DMS153 treated with DMSO at 0.1 percent for 48 hours (cell line): ENCODE data around the gene ARHGEF37.
A peak's percentile ranks its signal among the peaks of the same experiment; 100 is the strongest.
"Not testable (repeated sequence)": the region's sequence is repeated elsewhere in the genome, so short reads cannot be mapped to it uniquely, and the experiment has no call there.

Source experiments
- DNase-seq: peaks from one replicate; lab custom pipeline; 2025; ENCODE audit not compliant: unreplicated experiment; lab: John Stamatoyannopoulos, UW

ARHGEF37 gene

DNA sequence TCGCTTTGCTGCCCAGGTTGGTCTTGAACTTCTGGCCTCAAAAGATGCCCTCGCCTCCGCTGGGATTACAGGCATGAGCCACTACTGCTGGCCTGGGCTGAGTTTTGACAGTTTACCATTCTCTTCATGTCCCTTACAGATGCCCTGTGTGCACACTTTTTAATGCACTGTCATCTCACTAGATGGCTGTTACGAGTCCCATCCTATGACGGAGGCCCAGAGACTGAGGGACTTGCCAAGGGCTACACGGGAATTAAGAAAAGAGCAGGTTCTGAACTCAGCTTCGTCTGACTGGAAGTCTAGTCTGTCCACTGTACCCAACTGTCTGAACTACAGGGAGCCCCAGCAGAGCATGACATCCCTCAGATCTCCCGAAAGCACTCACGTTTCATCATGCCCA is 63.9 kb downstream of the ARHGEF37 start:
- no peak for DNase-seq

DNA sequence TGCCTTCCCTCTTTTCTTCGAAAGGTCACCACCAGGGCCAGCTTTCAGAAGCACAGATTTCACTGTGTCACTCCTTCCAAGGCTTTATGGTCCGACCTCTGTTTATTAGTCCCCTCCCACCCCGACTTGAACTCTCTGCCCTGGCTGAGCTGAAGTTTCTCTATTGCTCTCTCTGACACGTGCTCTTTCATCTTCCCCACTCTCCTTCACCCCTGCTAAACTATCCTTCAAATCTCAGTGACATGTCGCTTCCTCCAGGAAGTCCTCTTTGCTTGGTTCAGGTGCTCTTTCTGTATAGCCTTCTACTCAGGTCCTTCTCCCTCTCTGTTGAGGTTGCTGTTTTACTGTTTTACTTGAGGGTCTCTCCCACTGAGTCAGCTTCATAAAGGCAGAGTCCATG is 64.4 kb downstream of the ARHGEF37 start:
- DNase-seq = no peak

DNA sequence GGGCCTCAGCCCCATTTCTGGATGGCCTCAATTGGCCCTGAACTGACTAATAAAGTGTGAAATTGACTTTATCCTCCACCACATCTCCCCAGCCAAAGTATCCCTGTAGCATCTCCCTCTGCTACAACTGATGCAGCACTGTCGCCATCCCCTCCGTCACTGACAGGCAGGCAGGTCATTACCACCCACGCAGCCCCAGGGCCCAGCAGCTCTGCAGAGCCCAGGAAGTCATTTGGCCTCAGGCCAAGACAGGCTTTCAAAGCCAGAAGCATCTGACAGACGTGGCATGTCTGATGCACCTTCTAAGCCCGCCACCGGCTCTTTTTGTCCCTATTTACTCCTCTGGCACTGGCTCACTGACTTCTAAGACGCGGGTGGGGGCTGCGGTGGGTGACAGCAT is 65.3 kb downstream of the ARHGEF37 start:
- DNase-seq = peak; percentile 45

DNA sequence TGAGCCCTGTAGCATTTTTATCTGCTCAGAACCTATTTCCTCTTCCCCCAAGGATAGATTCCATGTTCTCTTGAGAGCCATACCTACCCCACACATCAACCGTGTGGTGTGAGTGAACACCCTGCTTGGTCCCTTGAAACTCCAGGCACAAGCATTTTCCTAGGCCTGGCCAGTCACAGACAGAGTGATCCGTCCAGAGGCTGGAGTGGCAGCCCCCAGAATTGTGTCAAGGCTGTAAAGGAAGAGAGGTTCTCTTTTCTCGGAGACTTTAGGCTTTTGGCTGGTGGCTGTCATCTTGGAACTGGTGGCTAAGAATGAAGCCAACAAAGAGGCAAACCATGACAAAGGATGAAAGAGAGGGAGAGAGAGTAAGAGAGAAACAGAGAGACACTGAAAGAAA is 66.0 kb downstream of the ARHGEF37 start:
- DNase-seq = no peak

DNA sequence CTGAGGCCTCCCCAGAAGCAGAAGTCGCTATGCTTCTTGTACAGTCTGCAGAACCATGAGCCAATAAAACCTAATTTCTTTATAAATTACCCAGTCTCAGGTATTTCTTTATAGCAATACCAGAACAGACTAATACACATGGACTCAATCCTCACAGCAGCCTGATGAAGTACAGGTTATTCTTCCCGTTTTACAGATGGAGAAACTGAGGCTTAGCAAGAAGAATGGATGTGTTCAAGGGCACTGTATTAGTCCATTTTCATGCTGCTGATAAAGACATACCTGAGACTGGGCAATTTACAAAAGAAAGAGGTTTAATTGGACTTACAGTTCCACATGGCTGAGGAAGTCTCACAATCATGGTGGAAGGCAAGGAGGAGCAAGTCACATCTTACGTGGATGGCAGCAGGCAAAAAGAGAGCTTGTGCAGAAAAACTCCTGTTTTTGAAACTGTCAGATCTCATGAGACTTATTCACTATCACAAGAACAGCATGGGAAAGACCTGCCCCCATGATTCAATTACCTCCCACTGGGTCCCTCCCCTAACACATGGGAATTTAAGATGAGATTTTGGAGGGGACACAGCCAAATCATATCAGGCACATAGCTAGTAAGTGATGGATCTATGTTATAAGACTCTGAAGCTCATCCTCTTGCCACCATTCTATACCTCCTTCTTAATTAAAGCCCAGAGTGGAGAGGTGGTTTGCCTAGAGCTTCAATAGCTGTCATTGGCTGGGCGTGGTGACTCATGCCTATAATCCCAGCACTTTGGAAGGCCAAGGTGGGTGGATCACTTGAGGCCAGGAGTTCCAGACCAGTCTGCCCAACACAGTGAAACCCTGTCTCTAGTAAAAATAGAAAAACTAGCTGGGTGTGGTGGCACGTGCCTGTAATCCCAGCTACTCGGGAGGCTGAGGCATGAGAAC is 67.4 kb downstream of the ARHGEF37 start:
- DNase-seq = not testable (repeated sequence)

DNA sequence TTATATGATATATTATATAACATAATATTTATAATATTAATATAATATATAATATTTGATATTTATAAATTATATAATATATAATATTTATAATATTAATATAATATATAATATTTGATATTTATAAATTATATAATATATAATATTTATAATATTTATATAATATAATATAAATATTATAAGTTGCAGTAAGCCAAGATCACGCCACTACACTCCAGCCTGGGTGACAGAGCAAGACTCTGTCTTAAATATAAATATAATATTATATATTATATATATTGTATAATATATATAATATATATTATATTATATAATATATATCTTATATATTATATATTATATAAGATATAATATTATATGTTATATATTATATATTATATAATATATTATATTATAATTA is 68.4 kb downstream of the ARHGEF37 start:
- DNase-seq = not testable (repeated sequence)

DNA sequence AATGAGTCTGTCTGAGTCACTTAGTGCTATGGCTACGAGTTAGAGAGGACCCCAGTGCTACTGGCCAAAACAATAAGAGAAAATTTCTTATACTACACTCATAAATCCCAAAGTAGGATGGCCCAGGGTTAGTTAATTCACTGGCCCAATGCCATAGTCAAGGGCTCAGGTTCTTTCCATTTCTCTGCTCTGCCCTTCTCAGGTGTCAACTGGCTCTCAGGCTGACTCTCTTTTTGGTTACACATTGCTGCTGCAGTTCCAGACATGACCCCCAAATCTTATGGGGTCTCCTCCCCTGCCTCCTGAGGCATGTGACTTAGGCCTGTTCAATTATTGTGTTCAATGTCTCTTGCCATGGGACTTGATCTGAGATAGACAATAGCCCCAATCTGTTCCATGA is 70.4 kb downstream of the ARHGEF37 start:
- DNase-seq = no peak

DNA sequence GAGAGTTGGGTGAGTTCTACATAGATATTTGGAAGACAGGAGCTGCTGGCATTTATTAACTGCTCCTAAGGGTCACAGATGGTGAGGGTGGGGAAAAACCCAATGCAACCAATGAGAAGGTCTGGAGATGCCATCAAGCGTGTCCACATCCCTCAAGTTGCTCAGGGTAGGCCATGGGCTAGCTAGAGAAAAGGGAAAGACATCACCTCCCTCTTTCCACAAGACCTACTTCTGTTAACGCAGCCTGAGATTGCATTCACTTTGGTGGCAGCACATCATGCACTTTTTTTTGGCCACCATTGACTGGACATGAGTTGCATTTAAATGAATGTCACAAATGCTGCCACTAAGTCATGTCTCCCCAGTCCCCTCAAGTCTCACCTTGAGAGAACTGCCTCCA is 71.4 kb downstream of the ARHGEF37 start:
- no peak for DNase-seq

DNA sequence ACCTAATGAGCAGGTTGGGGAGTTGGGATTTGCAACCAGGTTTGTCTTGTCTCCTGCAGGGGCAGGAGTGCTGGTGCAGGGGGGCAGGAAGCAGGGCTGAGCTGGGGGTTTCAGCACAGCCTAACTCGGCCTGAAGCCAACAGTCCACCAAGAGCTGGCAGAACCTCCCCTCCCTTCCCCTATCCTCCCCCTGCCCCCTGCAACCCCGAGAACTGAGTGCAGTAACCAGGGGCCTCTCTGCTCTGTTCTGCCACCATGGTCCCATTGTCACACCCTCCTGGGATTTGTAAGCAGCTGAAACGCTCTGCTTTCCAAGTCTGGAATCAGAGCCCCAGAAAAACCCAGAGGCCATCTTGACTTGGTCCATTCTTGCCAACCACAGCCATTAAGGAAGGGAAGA is 72.9 kb downstream of the ARHGEF37 start:
- DNase-seq = no peak

DNA sequence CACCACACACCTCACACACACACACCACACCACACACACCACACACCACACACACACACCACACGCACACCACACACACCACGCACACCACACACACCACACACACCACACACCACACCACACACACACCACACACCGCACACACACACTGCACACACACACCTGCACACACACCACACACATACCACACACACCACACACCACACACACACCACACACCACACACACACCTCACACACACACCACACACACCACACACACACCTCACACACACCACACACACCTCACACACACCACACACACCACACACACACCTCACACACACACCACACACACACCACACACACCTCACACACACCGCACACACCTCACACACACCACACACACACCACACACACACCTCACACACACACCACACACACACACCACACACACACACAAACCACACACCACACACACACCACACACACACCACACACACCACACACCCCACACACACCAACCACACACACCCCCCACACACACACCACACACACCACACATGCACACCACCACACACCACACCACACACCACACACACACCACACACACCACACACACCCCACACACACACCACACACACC is 73.7 kb downstream of the ARHGEF37 start:
- no peak for DNase-seq

DNA sequence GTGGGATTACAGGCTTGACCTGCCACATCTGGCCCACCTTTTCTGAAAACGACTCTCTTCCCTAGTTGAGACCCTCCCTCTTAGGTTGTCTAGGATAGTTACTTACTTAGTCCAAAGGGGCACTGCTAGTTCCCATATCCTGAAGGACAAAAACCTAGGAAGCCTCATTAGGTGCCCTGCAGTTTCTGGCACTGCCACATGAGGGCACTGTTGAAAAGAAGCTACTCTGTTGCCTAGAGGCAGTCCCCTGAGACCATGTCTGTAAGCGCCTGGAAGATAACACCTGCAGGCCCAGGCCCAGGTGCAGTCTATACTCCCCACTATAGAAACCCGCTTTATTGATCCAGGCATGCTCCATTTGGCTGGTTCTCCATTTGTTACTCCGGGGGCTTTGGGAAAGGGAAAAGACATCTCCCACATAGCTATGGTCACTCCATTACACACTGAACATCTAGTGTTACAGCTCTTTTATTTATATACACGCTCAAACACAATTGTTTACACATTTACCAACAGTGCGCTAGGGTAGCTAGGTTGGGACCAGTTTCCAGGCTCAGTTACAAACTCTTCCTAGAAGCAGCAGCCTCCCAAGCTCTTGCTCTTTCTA is 75.4 kb downstream of the ARHGEF37 start:
- DNase-seq = no peak

DNA sequence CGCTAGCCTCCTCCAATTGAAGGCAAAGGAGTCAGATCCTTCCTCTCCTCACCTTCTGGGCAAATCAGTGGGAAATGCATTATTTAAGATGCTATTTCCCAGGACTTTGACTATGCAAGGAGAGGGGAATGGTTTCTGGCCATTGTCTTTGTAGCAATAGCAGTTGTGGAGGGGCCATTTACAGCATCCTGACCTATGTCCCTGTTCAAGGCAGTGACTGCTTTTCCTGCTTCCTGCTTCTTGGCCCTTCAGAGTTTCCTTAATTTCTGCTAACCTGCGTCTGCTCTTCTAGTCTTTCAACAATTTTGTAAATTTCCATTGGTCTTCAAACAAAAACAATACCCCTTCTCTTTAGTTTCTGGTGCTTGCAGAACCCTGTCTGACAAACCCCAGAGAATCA is 76.0 kb downstream of the ARHGEF37 start:
- DNase-seq = no peak

DNA sequence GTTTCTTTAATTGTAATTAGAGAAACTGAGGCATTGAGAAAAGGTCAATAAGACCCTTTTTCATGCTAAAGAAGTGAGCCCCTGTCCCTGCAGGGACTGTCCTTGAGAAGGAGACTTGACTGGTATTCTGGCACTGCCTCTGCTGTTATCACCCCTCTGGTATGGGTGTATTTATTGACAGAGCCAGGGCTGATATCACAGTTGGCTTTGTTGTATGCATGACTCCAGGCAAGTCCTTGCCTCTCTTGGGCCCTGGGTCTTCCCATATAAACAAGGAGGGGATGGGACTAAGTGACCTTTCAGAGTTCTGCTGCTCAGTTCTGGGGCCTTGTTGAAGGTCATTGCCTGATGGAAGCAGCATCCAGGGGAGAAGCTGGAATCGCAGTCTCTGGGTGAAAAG is 77.0 kb downstream of the ARHGEF37 start:
- DNase-seq = no peak

DNA sequence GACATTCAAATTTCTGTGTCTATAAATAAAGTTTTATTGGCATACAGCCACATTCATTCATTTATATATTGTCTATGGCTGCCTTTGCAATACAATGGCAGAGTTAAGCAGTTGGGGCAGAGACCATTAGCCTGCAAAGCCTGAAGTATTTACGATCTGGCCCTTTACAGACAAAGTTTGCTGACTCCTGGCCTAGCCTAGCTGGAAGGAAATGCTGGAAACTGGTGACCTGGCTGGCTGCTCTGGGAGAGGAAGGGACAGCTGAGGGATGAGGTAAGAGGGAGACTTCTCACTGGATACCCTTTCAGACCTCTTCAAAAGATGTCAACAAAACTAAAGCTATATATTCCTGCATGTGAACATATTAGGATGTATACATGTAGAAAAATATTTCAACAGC is 82.8 kb downstream of the ARHGEF37 start:
- DNase-seq = no peak

DNA sequence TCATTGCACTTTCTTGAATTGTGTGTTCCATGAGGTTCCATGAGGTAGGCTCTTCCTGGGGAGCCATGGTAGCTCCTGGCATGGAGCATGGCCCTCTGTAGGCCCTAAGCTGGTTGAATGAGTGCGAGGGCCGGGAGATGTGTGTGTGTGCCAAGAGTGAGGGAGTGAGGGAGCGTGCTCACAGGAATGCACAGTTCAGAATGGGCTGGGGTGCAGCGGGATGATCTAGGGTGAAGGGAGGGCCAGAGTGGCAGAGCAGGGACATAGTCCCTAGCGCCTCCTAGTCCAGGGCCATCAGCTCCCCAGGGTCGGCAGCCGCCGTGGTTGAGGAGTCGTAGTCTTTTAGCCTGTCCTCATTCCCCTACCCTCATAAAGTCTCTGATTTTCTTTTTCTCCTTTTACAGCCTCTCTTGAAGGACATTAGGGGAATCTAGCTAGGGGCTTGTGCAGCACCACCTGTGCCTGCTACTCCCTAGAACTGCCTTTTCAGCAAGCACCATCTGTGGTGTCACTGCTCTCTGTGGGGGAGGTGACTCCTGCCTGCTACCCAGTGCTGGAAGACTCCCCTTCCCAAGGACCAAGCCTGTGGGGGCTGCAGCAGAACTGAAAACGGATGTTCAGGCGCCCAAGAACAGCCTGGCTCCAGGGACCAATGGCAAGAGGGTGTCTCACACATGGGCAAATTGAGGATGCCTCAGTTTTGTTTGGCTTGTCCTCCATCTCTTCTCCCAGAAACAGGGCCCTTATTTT is 83.5 kb downstream of the ARHGEF37 start:
- DNase-seq = no peak

DNA sequence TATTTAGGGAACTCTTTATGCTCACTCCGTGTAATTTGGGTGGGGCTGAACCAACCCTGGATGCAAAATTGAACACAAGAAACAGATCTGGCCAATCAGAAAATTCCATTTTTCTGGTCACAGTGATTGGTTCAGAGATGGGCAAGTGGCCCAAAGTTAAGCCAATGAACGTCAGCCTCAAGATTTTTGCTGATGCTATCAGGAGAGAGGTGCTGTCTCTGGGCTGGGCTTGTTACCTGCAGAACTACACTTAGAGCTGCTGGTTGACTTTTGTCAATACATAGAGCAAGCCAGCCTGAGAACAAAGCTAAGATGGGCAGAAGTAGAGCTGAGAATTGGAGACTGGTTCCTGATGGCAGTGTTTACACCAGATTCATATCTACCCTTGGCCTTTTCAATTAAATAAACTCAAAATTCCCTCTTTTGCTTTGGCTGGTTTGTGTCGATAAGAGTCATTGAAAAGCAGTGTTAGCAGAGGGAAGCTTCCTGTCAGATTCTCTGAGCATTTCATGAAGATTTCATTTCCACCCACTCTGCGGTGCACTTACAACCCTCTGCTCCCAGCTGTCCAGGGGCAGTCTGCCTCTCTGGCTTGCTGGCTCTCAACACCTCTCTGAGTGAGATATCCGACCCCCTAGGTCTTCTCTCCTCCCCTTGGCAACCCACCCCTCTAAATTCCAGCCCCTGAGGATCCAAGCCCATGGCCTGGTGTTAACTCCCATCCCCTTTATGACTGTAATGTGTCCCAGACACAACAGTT is 84.3 kb downstream of the ARHGEF37 start:
- no peak for DNase-seq

DNA sequence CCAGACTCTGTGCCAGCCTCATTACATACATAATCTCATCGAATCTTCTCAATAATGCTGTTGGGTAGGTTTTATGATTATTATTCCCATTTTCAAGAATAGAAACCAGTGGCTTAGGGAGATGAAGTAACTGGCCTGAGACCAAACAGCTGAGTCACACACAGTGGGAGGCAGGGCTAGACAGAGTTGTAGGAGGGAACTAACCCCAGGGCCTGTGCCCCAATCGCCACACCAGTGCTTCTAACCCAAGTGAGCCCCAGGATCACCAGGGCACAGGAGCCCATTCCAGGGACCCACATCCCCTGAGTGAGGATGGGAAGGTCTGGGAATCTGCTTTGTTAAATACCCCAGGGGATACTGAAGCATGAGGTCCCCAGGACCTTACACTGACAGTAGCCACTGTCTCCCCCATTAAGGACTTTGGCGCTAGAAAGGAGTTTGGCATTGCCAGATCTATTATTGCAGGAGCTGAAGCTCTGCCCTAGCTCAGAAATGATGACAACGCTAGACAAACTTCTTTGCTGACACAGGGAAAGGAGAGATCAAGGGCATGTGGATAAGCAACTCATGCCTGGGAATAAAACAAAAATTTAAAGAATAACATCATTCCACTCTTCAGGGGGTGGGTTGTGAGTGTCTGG is 85.0 kb downstream of the ARHGEF37 start:
- no peak for DNase-seq

DNA sequence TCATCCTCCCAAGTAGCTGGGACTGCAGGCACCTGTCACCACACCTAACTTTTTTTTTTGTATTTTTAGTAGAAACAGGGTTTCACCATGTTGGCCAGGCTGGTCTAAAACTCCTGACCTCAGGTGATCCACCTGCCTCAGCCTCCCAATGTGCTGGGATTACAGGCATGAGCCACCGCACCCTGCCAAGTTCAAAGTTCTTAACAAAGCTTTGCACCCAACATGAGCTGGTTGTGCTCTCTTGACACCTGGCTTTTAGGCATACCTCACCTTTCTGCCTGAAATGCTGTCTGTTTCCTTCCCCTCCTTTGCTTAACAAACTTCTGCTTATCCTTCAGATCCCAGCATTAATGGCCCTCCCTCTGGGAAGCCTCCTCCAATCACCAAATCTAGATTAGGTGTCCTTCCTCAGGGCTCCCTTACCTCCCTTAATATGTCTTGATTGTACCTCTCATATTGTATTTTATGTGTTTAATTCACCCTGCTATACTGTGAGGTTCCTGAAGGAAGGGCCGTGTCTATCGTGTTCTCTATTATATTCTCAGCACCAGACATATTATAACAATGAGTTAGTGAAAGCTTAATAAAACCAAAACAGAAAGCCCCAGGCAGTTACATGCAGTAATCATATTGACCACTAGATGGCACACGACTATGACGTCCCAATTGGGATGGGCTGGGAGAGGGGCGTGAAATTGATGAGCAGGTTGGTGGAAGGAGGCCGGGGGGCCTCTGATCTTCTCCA is 86.0 kb downstream of the ARHGEF37 start:
- DNase-seq = no peak

DNA sequence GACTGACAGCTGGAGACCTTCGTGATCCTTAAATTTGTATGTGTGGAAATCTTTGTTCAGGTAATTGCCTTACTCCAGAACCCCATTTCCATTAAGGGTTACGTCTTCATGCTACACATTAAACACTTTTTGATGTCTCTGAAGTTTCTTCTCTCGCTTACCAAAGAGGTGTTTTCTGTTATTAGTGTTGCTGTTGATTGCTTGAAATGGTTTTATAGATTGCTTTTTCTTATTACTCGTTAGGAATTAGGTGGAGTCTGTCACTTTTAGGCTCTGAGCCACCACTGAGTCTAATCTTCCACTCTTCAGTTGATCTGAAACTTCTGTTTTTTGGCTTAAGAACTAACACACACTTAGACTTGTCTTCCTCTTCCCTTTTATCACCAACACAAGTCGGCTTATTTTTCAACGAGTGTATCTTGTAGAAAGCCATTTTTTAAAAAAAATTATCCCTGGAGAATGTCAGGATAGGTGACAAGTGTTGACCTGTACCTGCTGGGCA is 86.6 kb downstream of the ARHGEF37 start:
- no peak for DNase-seq
